ENCODE measurements around the gene SLC1A4.

SLC1A4 gene

GRCh38 chr2:65030476-65031332, 41.5 kb downstream of the SLC1A4 start:
- H3K4me3 ChIP-seq (ENCODE audit: insufficient read depth, low read length, poor library complexity, severe bottlenecking): peak overlapping the region; percentile 49
- H4K20me1 ChIP-seq (ENCODE audit: low read depth, low read length): no peaks in the 10 kb centered on the region
- no peaks in the 10 kb centered on the region for H3K9me3 ChIP-seq (ENCODE audit: insufficient read depth, low read length)
- peak overlapping the region; percentile 96 for H3K27ac ChIP-seq (ENCODE audit: low read depth, low read length)
- no peaks in the 10 kb centered on the region for H3K27me3 ChIP-seq (ENCODE audit: low read length)
- H3K9me2 ChIP-seq (replicated peaks; ENCODE audit: insufficient read depth, low read length): no peaks in the 10 kb centered on the region
- no peak overlapping the region for H2AFZ ChIP-seq (ENCODE audit: low read depth, low read length, severe bottlenecking)
- H3K4me2 ChIP-seq (ENCODE audit: low read depth, low read length, poor library complexity, severe bottlenecking): peak overlapping the region; percentile 80
- no peaks in the 10 kb centered on the region for H3K36me3 ChIP-seq (ENCODE audit: low read length)
- H3K9ac ChIP-seq (ENCODE audit: low read length): peak overlapping the region; percentile 64
- no peaks in the 10 kb centered on the region for H3K79me2 ChIP-seq (ENCODE audit: insufficient read depth, low read length)
- H3F3A ChIP-seq (ENCODE audit: insufficient read depth): peaks cover 58% of the 10 kb centered on the region
- TF ChIP-seq, protein P1, sequence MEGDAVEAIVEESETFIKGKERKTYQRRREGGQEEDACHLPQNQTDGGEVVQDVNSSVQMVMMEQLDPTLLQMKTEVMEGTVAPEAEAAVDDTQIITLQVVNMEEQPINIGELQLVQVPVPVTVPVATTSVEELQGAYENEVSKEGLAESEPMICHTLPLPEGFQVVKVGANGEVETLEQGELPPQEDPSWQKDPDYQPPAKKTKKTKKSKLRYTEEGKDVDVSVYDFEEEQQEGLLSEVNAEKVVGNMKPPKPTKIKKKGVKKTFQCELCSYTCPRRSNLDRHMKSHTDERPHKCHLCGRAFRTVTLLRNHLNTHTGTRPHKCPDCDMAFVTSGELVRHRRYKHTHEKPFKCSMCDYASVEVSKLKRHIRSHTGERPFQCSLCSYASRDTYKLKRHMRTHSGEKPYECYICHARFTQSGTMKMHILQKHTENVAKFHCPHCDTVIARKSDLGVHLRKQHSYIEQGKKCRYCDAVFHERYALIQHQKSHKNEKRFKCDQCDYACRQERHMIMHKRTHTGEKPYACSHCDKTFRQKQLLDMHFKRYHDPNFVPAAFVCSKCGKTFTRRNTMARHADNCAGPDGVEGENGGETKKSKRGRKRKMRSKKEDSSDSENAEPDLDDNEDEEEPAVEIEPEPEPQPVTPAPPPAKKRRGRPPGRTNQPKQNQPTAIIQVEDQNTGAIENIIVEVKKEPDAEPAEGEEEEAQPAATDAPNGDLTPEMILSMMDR (IDR thresholded peaks at IDR 0.05; ENCODE audit: insufficient read depth, low read length, poor library complexity, severe bottlenecking): no peak
- no peak for TF ChIP-seq EZH2phosphoT487 (conservative IDR thresholded peaks at IDR 0.05; ENCODE audit: low read length)

GRCh38 chr2:65031341-65032018, 42.3 kb downstream of the SLC1A4 start:
- Histone ChIP-seq H3K9me3 (ENCODE audit: insufficient read depth, low read length) (no peaks in the 10 kb centered on the region), H3K4me3 (ENCODE audit: insufficient read depth, low read length, poor library complexity, severe bottlenecking) (peak overlapping the region; percentile 49), H3K27ac (ENCODE audit: low read depth, low read length) (peak overlapping the region; percentile 96), H3K36me3 (ENCODE audit: low read length) (no peaks in the 10 kb centered on the region), H3K4me2 (ENCODE audit: low read depth, low read length, poor library complexity, severe bottlenecking) (peak overlapping the region; percentile 80), H2AFZ (ENCODE audit: low read depth, low read length, severe bottlenecking) (no peak overlapping the region), H4K20me1 (ENCODE audit: low read depth, low read length) (no peaks in the 10 kb centered on the region), H3K79me2 (ENCODE audit: insufficient read depth, low read length) (no peaks in the 10 kb centered on the region), H3K9ac (ENCODE audit: low read length) (peak overlapping the region; percentile 64), H3K27me3 (ENCODE audit: low read length) (no peaks in the 10 kb centered on the region), H3K9me2 (replicated peaks; ENCODE audit: insufficient read depth, low read length) (no peaks in the 10 kb centered on the region), H3F3A (ENCODE audit: insufficient read depth) (peaks cover 54% of the 10 kb centered on the region)
- TF ChIP-seq, protein P1 (IDR thresholded peaks at IDR 0.05; ENCODE audit: insufficient read depth, low read length, poor library complexity, severe bottlenecking): no peak
- no peak for TF ChIP-seq EZH2phosphoT487 (conservative IDR thresholded peaks at IDR 0.05; ENCODE audit: low read length)

- H3F3A ChIP-seq (ENCODE audit: insufficient read depth): peaks cover 50% of the 10 kb centered on the region
- peak overlapping the region; percentile 80 for H3K4me2 ChIP-seq (ENCODE audit: low read depth, low read length, poor library complexity, severe bottlenecking)
- no peaks in the 10 kb centered on the region for H3K79me2 ChIP-seq (ENCODE audit: insufficient read depth, low read length)
- no peak overlapping the region for H2AFZ ChIP-seq (ENCODE audit: low read depth, low read length, severe bottlenecking)
- H3K27me3 ChIP-seq (ENCODE audit: low read length): no peaks in the 10 kb centered on the region
- peak overlapping the region; percentile 62 for H3K9ac ChIP-seq (ENCODE audit: low read length)
- TF ChIP-seq EZH2phosphoT487 (conservative IDR thresholded peaks at IDR 0.05; ENCODE audit: low read length): no peak
- TF ChIP-seq, protein P1 (IDR thresholded peaks at IDR 0.05; ENCODE audit: insufficient read depth, low read length, poor library complexity, severe bottlenecking): no peak
- H3K9me2 ChIP-seq (replicated peaks; ENCODE audit: insufficient read depth, low read length): no peaks in the 10 kb centered on the region
- H3K36me3 ChIP-seq (ENCODE audit: low read length): no peaks in the 10 kb centered on the region
- H3K4me3 ChIP-seq (ENCODE audit: insufficient read depth, low read length, poor library complexity, severe bottlenecking): peak overlapping the region; percentile 42
- no peaks in the 10 kb centered on the region for H3K9me3 ChIP-seq (ENCODE audit: insufficient read depth, low read length)
- peak overlapping the region; percentile 96 for H3K27ac ChIP-seq (ENCODE audit: low read depth, low read length)
- H4K20me1 ChIP-seq (ENCODE audit: low read depth, low read length): no peaks in the 10 kb centered on the region
Observed at GRCh38 chr2:65032019-65032975, 43.1 kb downstream of the SLC1A4 start.
